ENCODE results near the gene MAN1A2.

Gene MAN1A2

DNA sequence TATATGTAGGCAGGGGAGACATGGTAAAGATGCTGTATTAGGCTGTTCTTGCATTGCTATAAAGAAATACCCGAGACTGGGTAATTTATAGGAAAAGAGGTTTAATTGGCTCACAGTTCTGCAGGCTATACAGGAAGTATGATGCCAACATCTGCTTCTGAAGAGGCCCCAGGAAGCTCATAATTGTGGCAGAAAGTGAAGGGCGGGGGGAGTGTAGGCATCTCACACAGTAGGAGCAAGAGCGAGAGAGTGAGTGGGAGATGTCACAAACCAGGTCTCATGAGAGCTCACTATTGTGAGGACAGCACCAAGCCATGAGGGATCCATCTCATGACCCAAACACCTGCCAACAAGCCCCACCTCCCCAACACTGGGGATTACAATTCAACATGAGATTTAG lies 21.1 kb downstream of the MAN1A2 start:
- no peak for DNase-seq (ENCODE audit: low read depth)
- TF ChIP-seq, protein P1, sequence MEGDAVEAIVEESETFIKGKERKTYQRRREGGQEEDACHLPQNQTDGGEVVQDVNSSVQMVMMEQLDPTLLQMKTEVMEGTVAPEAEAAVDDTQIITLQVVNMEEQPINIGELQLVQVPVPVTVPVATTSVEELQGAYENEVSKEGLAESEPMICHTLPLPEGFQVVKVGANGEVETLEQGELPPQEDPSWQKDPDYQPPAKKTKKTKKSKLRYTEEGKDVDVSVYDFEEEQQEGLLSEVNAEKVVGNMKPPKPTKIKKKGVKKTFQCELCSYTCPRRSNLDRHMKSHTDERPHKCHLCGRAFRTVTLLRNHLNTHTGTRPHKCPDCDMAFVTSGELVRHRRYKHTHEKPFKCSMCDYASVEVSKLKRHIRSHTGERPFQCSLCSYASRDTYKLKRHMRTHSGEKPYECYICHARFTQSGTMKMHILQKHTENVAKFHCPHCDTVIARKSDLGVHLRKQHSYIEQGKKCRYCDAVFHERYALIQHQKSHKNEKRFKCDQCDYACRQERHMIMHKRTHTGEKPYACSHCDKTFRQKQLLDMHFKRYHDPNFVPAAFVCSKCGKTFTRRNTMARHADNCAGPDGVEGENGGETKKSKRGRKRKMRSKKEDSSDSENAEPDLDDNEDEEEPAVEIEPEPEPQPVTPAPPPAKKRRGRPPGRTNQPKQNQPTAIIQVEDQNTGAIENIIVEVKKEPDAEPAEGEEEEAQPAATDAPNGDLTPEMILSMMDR (IDR thresholded peaks at IDR 0.05; ENCODE audit: low read length, missing control alignments), result no peak
- H3K4me3 ChIP-seq (replicated peaks; ENCODE audit: low read depth, low read length), result no peak overlapping the region

DNA sequence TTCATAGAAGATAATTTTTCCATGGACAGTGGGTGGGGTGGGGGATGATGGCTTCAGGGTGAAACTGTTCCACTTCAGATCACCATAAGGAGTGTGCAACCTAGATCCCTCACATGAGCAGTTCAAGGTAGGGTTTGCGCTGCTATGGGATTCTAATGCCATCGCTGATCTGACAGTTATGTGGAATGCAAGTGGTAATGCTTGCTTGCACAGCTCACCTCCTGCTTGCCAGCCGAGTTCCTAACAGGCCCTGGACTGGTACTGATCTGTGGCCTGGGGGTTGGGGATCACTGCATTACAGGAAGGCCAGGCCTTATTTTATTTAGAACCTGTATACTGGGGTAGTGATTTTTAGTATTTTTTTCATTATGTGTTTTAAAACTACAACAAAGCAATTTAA lies 22.0 kb downstream of the MAN1A2 start:
- DNase-seq (ENCODE audit: low read depth), result no peak
- no peak overlapping the region for H3K4me3 ChIP-seq (replicated peaks; ENCODE audit: low read depth, low read length)
- TF ChIP-seq, protein P1 (IDR thresholded peaks at IDR 0.05; ENCODE audit: low read length, missing control alignments), result no peak

DNA sequence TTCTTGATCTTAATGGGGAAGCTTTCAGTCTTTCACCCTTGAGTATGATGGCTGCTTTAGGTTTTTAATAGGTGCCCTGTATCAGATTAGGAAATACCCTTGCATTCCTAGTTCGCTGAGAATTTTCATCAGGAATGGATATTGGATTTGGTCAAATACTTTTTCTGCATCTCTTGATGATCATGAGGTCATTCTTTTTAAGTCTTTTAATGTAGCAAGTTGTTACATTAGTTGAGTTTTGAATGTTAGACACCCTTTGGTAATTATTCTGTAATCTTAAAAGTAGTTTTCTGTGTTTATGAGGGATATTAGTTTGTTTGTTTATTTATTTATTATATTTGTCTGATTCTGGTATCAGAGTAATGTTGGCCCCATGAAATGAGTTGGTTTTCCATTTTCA lies 22.5 kb downstream of the MAN1A2 start:
- TF ChIP-seq, protein P1 (IDR thresholded peaks at IDR 0.05; ENCODE audit: low read length, missing control alignments), result no peak
- no peak overlapping the region for H3K4me3 ChIP-seq (replicated peaks; ENCODE audit: low read depth, low read length)
- DNase-seq (ENCODE audit: low read depth), result no peak

DNA sequence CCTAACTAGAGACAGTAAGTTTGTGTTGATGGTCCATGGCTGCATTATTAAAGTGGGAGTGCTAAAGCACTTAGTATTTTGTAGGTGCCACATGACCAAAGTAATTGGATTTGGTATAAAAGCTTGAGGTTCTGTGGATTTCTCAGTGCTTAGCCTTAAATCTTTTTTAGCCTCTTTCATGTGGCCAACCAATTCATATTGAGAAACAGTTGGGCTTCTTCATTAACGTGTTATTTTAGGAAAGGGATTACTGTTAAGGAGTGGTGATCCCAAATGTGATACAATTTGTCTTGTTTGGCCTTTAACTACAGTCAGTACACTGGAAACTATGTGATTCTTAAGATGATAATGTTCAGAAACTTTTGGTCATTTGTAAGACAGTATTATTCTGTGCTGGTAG lies 25.5 kb downstream of the MAN1A2 start:
- no peak overlapping the region for H3K4me3 ChIP-seq (replicated peaks; ENCODE audit: low read depth, low read length)
- TF ChIP-seq, protein P1 (IDR thresholded peaks at IDR 0.05; ENCODE audit: low read length, missing control alignments), result no peak
- no peak for DNase-seq (ENCODE audit: low read depth)

DNA sequence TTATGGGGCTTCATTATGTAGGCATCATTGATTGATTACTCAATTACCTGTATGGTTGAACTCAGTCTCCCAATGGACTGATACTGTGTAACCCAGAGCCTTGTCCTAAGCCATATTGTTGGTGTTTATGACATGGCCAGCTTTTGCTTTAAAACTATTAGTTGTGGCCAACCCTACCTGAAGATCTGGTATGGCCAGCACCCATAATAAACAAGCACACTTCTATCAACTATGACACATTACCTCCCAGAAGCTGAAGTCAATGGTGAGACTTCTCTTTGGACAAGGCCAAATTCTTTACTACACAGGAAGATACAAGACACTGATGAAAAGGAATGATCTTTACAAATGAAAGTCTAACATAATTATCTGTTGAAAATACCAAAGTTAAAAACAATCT lies 28.8 kb downstream of the MAN1A2 start:
- H3K4me3 ChIP-seq (replicated peaks; ENCODE audit: low read depth, low read length), result no peak overlapping the region
- no peak for DNase-seq (ENCODE audit: low read depth)
- TF ChIP-seq, protein P1 (IDR thresholded peaks at IDR 0.05; ENCODE audit: low read length, missing control alignments), result no peak

DNA sequence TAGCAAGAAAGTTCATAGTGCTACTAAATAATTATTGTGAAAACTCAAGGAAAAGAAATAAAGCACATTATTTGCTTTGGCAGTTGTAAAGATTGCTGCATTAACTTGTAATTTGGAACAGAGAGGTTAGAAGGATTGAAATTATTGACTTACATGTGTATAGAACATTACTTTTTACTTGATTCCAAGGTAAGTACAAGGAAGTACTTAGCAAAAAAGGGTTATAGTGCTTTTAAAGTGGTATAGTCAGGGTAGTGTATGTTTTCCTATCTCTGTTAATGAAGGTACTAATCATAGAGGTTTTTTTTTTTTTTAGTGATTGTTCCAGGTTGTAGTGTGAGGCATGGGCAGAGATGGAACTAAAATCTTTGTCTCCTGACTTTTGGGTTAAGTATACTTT lies 29.4 kb downstream of the MAN1A2 start:
- no peak for DNase-seq (ENCODE audit: low read depth)
- TF ChIP-seq, protein P1 (IDR thresholded peaks at IDR 0.05; ENCODE audit: low read length, missing control alignments), result no peak
- H3K4me3 ChIP-seq (replicated peaks; ENCODE audit: low read depth, low read length), result no peak overlapping the region

DNA sequence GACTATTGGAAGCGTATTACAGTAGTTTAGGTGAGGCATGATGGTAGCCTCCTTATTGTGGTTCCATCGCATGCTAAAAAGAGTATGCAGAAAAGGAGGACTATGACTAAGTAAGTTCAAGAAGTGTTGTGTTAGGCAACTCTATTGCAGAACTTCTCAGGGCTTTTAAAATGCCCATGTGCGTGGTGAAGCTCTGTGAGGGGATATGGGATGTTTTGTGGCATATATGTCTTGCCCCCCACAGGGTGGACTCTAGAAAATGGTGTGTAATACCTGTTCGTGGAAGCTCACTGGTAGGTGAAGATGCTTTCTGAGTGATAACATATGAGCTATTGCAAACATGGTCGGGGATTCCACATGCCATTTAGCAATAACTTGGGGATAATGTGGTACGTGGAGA lies 31.7 kb downstream of the MAN1A2 start:
- no peak overlapping the region for H3K4me3 ChIP-seq (replicated peaks; ENCODE audit: low read depth, low read length)
- no peak for DNase-seq (ENCODE audit: low read depth)
- TF ChIP-seq, protein P1 (IDR thresholded peaks at IDR 0.05; ENCODE audit: low read length, missing control alignments), result no peak

All from fibroblast of pulmonary artery (primary cell).